HEK293 (cell line): ENCODE results near the gene PACRG.

Source experiments
- ZNF785 ChIP-seq: fragments of 450-650 bp; formaldehyde crosslinking; IDR thresholded peaks from 2 replicates; pipeline ENCODE4 v1.5.1; 2016; ENCODE audit warnings: missing biosample characterization, missing genetic modification characterization
- TF ChIP-seq, protein P1 (sequence below): fragments of 450-650 bp; formaldehyde crosslinking; IDR thresholded peaks from 2 replicates; pipeline ENCODE4 v1.5.1; 2016; ENCODE audit warnings: missing biosample characterization, missing genetic modification characterization
- TF ChIP-seq, protein P2 (sequence below): fragments of 450-650 bp; formaldehyde crosslinking; IDR thresholded peaks from 2 replicates; pipeline ENCODE4 v1.5.1; 2017; ENCODE audit warnings: missing biosample characterization, mild to moderate bottlenecking, missing genetic modification characterization, moderate library complexity
- TF ChIP-seq, protein P3 (sequence below): fragments of 450-650 bp; formaldehyde crosslinking; IDR thresholded peaks from 2 replicates; pipeline ENCODE4 v1.5.1; 2016; ENCODE audit warnings: missing biosample characterization, missing genetic modification characterization

DNA sequence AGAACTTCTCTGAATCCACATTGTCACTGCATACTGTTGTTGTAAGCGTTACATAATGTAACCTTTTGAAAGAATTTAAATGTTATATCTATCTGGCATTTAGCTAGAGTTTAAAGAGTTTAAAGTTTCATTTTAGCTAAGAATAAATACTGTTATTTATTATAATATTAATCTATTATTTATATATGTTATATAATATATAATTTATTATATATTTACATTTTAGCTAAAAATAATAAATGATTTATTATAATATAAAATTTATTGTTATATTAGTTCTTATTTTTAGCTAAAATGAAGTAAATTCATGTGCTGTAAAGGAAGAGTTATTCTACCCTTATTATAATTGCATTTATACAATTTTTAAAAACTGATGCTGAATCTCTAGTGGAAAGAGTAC is 431.3 kb downstream of the PACRG start:
- TF ChIP-seq, protein P1, sequence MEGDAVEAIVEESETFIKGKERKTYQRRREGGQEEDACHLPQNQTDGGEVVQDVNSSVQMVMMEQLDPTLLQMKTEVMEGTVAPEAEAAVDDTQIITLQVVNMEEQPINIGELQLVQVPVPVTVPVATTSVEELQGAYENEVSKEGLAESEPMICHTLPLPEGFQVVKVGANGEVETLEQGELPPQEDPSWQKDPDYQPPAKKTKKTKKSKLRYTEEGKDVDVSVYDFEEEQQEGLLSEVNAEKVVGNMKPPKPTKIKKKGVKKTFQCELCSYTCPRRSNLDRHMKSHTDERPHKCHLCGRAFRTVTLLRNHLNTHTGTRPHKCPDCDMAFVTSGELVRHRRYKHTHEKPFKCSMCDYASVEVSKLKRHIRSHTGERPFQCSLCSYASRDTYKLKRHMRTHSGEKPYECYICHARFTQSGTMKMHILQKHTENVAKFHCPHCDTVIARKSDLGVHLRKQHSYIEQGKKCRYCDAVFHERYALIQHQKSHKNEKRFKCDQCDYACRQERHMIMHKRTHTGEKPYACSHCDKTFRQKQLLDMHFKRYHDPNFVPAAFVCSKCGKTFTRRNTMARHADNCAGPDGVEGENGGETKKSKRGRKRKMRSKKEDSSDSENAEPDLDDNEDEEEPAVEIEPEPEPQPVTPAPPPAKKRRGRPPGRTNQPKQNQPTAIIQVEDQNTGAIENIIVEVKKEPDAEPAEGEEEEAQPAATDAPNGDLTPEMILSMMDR (tag by site-specific recombination): no peak
- TF ChIP-seq, protein P2, sequence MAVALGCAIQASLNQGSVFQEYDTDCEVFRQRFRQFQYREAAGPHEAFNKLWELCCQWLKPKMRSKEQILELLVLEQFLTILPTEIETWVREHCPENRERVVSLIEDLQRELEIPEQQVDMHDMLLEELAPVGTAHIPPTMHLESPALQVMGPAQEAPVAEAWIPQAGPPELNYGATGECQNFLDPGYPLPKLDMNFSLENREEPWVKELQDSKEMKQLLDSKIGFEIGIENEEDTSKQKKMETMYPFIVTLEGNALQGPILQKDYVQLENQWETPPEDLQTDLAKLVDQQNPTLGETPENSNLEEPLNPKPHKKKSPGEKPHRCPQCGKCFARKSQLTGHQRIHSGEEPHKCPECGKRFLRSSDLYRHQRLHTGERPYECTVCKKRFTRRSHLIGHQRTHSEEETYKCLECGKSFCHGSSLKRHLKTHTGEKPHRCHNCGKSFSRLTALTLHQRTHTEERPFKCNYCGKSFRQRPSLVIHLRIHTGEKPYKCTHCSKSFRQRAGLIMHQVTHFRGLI (tag by site-specific recombination): no peak
- TF ChIP-seq ZNF785 (tag by site-specific recombination): no peak
- TF ChIP-seq, protein P3, sequence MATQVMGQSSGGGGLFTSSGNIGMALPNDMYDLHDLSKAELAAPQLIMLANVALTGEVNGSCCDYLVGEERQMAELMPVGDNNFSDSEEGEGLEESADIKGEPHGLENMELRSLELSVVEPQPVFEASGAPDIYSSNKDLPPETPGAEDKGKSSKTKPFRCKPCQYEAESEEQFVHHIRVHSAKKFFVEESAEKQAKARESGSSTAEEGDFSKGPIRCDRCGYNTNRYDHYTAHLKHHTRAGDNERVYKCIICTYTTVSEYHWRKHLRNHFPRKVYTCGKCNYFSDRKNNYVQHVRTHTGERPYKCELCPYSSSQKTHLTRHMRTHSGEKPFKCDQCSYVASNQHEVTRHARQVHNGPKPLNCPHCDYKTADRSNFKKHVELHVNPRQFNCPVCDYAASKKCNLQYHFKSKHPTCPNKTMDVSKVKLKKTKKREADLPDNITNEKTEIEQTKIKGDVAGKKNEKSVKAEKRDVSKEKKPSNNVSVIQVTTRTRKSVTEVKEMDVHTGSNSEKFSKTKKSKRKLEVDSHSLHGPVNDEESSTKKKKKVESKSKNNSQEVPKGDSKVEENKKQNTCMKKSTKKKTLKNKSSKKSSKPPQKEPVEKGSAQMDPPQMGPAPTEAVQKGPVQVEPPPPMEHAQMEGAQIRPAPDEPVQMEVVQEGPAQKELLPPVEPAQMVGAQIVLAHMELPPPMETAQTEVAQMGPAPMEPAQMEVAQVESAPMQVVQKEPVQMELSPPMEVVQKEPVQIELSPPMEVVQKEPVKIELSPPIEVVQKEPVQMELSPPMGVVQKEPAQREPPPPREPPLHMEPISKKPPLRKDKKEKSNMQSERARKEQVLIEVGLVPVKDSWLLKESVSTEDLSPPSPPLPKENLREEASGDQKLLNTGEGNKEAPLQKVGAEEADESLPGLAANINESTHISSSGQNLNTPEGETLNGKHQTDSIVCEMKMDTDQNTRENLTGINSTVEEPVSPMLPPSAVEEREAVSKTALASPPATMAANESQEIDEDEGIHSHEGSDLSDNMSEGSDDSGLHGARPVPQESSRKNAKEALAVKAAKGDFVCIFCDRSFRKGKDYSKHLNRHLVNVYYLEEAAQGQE (tag by site-specific recombination): no peak
